GM20431 (cell line): ENCODE measurements around the gene CYB5R3.
"Not testable (repeated sequence)": the region's sequence is repeated elsewhere in the genome, so short reads cannot be mapped to it uniquely, and the experiment has no call there.

ENCODE experiments used
- in situ Hi-C: fragments of 300-500 bp; cut with MseI, MboI; formaldehyde crosslinking; loops from one replicate; pipeline ENCODE4 v1.15.0; 2020; ENCODE audit warnings: low sequenced_read_pairs; ENCODE audit not compliant: unreplicated experiment

The CYB5R3 gene

GRCh38 chr22:42626951-42627625 lies 22.1 kb downstream of the CYB5R3 start:
- in situ Hi-C loops = no loop called here

DNA sequence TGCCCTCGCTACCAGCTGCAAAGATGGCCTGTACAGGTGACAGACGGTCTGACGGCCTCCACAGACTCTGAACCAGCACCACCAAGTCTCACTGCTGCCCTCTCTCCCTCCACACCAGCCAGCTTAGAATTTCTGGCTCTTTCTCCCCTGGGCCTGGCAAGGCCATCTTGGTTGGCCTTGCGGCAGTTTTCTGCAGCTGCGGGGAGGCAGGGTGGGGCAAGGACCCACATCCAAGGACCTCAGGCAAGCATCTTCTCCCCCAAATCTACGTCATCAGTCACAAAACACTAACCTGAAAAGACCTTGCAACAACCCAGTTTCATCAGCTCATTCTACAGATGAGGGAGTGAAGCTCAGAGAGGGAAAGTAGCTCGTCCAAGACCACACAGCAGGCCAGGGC lies 22.8 kb downstream of the CYB5R3 start:
- in situ Hi-C loops = no loop called here

- in situ Hi-C loops = no loop called here
Observed at GRCh38 chr22:42625416-42625815, 23.8 kb downstream of the CYB5R3 start.

- in situ Hi-C loops = no loop called here
Observed at GRCh38 chr22:42624551-42625106, 24.6 kb downstream of the CYB5R3 start.

DNA sequence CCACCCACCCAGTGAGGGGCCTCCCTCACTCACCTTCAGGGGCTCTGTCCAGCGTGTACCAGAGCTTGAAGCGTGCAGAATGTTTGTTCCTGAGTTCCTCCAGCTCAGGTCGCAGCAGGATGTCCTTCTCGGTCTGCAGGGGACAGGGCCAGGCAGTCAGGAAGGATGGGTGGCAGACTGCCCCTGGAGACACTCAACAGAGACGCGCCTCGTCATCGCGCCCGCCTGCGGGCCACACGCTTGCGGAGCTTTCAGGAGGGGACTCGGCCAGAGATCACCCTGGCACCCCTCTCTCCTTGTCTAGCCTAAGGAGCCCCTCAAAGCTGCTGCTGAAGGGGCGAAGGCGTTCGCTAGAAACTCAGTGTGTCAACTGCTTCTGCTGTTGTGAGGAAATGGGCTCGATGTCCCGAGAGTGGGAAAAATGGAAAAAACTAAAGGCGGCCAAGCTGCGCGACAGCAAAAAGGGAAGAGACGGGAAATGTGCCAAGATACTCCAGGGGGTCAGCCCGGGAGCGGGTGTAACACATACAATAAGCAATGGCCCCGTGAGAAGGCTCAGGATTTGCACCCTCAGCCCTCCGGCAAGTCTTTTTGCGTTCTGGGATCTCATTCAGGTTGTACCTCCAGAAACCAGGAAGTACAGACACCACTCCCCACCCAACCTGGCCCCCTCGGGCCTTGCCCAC lies 25.3 kb downstream of the CYB5R3 start:
- in situ Hi-C loops = no loop called here

DNA sequence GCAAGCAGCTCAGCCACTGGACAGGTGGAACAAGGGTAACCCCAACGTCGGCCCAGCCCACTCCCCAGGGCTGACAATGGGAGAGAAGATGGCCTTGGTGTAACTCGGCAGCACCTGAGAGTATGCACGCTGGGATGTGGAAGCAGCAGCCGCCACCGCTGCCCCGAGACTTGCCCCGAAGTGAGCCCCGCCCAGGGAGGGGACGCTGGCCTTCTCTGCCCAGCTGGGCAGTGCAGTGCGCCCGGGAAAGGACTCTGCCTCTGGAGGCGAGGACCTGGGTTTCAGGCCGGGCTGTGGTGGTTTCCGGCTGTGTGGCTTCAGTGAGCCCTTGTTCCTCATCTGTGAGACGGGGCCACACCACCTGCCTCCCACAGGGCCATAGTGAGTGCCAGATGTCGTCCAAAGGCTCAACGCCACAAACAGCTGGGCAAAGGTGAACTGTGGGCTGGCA lies 25.9 kb downstream of the CYB5R3 start:
- in situ Hi-C loops = no loop called here

DNA sequence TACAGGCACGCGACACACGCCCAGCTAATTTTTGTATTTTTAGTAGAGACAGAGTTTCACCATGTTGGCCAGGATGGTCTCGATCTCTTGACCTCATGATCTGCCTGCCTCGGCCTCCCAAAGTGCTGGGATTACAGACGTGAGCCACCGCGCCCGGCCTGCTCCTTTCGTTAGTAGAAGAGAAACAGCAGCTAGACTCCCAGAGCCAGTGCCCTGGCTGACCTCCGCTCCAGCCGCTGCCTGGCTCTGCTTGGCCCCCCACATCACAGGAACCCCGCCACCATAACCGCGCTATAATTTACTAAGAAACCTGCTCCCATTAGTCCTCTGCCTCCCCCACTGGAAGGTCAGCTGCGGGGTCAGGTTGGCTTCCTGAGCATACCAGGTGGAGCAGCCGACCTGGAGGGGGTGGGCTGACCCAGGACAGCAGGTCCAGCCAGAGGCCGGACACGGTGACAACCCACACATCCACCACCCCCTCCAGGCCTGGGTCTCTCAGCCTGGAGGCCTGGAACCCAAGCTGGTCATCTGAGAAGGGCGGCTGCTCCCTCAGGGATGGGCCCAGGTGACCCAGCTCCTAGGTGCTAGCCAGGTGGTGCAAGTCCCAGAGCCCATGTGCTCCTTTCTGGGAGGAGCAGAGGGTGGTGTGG lies 27.0 kb downstream of the CYB5R3 start:
- in situ Hi-C loops = no loop called here

DNA sequence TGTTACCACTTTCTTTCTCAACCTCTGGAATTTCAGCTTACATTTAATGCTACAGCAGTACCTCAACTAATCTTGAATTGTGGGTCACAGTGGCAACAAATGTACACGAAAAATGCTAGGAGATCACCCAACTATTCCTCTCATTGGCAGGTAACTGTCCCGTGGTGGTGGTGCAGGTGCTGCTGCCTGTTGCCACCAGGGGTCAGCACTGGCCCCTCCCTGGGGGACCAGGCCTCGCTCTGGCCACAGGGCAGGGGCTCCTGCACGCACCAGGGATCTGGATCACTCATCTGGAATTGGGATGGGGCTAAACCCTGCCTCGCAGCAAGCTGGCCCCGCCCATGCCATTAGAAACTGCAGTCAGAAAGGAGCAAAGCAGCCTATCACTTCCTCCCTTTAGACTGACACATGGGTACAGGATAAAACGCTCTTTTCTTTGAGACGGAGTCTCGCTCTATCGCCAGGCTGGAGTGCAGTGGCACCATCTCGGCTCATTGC lies 27.6 kb downstream of the CYB5R3 start:
- in situ Hi-C loops = no loop called here

- in situ Hi-C loops = no loop called here
Observed at GRCh38 chr22:42620084-42620483, 29.1 kb downstream of the CYB5R3 start.

DNA sequence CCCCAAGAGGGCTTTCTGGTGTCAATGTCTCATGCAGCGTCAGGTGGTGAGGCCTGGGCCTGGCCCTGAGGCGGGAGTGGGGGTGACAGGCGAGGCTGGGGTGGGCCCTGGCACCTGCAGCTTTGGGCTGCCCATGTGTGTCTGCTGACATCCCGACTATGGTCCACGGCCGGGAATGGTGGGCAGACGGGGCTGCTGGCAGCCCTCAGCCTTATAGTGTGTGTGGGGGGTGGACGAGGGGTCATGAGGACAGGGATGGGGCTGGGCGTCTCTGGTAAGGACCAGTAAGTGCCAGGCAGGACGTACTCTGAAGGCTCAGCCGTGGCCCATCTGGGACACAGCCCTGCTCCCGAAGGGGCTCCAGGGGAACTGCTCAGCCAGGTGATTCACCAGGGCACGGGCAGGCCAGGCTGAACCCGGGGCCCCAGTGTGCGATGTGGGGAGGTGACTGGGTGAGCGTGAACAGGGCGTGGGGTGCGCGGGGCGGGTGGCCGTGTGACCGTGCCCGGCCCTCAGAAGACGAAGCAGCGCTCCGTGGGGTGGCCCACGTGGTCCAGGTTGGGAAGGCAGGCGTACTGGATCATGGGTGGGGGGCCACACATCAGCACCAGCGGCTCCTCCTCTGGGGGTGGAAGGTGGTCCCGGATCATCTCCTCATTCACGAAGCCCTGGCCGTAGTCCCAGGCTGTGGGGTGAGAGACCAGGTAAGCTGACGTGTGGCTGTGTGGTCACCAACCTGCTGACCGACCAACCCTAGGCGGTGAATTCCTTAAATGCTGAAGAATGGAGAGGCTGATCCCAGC lies 29.7 kb downstream of the CYB5R3 start:
- in situ Hi-C loops = no loop called here

- in situ Hi-C loops = no loop called here
Observed at GRCh38 chr22:42617155-42617983, 31.8 kb downstream of the CYB5R3 start.

DNA sequence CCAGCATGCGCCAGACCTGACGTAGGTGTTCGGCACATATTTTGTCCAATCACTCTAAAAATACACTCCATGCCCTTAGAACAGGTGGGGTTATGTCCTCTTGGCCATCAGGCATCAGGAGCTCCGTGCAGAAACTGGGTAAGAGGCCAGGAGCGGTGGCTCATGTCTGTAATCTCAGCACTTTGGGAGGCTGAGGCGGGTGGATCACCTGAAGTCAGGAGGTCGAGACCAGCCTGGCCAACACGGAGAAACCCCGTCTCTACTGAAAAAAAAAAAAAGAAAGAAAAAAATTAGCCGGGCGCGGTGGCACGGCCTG lies 33.4 kb downstream of the CYB5R3 start:
- in situ Hi-C loops = not testable (repeated sequence)

GRCh38 chr22:42615092-42615859 lies 33.9 kb downstream of the CYB5R3 start:
- in situ Hi-C loops = no loop called here

DNA sequence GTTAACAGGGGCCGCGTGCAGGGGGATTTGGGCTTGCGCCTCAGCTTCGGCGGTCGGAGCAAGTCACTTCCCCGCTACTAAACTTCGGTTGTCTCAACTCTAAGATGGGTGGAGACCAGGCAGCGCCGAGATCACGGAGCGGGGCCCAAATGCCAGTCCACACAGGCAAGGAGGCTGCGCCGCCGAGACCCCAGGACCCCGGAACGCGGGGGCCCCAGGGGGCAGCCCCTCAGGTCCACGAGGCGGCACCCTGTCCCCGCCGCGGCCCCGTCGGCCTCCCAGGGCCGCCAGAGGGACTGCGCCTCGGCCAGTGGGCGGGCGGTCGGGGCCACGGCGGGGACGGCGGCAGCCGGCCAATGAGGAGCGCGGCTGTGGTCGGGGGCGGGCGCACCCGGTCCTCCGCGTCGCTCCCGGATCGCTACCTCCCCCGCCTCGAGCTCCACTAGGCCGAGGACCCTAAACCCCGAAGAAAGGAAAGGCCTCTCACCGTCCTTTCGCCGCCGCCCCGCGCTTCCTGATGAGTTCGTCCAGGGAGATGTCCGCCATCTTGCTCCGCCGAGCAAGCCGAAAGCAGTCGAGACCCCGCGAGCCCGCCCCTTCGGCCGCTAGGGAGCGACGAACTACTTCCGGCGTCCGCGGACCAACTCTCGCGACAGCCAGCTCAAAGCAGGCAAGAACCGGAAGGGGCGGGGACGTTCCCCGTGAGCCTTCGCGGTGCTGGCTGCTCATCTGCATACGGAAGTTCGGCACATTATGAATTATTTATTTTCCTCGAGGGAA lies 34.7 kb downstream of the CYB5R3 start, which contains the start of gene POLDIP3:
TSS of gene POLDIP3 (minus strand) at position 572 of the 780 bp plus-strand sequence. CDS start at position 546, 26 bp downstream.
- in situ Hi-C loops = no loop called here

GRCh38 chr22:42613872-42614301 lies 35.3 kb downstream of the CYB5R3 start:
- in situ Hi-C loops = no loop called here

DNA sequence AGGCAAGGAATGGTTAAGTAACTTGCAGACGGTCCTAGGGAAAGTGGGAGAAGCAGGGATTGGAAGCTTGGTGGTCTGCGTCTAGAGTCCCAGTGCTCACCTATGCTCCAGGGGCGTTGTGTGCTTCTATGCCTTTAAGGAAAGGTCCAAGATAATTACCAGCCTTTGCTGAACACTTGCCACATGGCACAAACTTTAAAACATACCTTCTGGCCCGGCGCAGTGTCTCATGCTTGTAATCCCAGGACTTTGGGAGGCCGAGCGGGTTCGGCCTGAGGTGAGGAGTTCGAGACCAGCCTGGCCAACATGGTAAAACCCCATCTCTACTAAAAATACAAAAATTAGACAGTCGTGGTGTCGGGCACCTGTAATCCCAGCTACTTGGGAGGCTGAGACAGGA lies 36.9 kb downstream of the CYB5R3 start:
- in situ Hi-C loops = no loop called here

- in situ Hi-C loops = no loop called here
Observed at GRCh38 chr22:42611051-42611450, 38.1 kb downstream of the CYB5R3 start.

- in situ Hi-C loops = no loop called here
Observed at GRCh38 chr22:42610186-42610585, 39.0 kb downstream of the CYB5R3 start.
